Subcutaneous adipose tissue (tissue), 4 donors: Measurements from ENCODE around the gene PREB. TPM values are rescaled to one million over a fixed set of nuclear protein-coding genes. Genes with fewer than 3 reads are reported as not detected.

Source experiments
- CTCF ChIP-seq: fragments of 450-650 bp; IDR thresholded peaks from one replicate; pipeline ENCODE4 v1.5.1; 2016; ENCODE audit warnings: low read depth, mild to moderate bottlenecking, control low read depth, antibody characterized with exemption, moderate library complexity
- total RNA-seq, 4 donors: library from RNA; depleted of rRNA; stranded (reverse); fragments of >200 nt; gene quantifications; one replicate each; pipeline ENCODE4 v1.1.0, GENCODE V29; 2016

PREB gene
- total RNA-seq, 4 donors from 2014 or later, result 43.5 to 63.3 (median 52.4) TPM

- TF ChIP-seq CTCF, result no peak
Measured at GRCh38 chr2:27138111-27138510, 3.7 kb upstream of the PREB start.

GRCh38 chr2:27137322-27137935 lies 3.0 kb upstream of the PREB start:
- no peak for TF ChIP-seq CTCF

- TF ChIP-seq CTCF, result no peak
Measured at GRCh38 chr2:27136751-27137150, 2.3 kb upstream of the PREB start.

- TF ChIP-seq CTCF, result no peak
Measured at GRCh38 chr2:27135478-27135955, 1.1 kb upstream of the PREB start.

GRCh38 chr2:27134781-27135477 lies 493 bp upstream of the PREB start:
- TF ChIP-seq CTCF, result no peak

GRCh38 chr2:27133195-27133875 lies 1.1 kb downstream of the PREB start:
- no peak for TF ChIP-seq CTCF

GRCh38 chr2:27131429-27131828 lies 3.0 kb downstream of the PREB start:
- TF ChIP-seq CTCF, result no peak
